ENCODE results near the gene SLC25A10.

SLC25A10 gene

DNA sequence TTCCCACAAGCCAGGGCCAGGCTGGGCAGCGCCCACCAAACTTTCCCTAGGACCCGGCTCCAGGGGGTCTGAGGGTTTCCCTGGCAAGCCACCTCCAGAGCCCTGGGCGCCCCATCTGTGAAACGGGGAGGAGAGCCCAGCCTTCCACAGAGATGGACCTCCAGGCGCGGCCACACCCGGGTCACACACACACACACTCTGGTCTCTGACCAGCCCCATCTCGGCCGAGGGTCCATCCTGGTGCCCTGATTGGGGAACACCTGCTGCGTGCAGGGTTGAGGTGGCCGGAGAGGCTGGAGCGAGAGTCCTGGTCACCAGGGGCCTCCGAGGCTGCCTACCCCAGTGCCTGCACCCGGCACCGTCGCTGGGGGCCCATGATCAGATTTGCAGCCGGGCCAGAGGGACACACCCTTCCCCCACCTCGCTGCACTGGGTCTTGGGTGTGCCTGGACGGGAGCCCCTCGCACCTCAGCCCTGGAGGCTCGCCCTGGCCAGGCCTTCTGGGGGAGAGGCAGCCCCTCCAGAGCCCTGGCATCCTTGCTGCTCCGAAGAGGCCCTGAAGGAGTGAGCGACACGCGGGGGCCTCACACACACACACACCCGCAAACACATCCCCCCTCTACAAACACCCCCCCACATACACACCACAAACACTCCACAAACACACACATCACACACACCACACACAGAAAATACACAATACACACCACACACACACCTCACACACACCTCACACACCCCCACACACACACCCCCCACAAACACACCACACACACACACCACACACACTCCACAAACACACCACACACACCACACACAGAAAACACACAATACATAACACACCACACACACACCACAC lies 29.7 kb downstream of the SLC25A10 start (continued):
- TF ChIP-seq ZNF501 (tag by site-specific recombination; IDR thresholded peaks at IDR 0.05): no peak
- peak; percentile 87 for TF ChIP-seq ZNF335 (tag by site-specific recombination; conservative IDR thresholded peaks at IDR 0.05)
- peak; percentile 59; the same call in 1 of the 2 replicates for TF ChIP-seq ZNF391 (tag by site-specific recombination; IDR thresholded peaks at IDR 0.05; ENCODE audit: borderline replicate concordance, low read depth)
- no peak for TF ChIP-seq ZNF514 (tag by site-specific recombination; IDR thresholded peaks at IDR 0.05)
- TF ChIP-seq ZBTB7A (tag by site-specific recombination; IDR thresholded peaks at IDR 0.05; ENCODE audit: low read depth): peak; percentile 81; the same call in 1 of the 2 replicates
- TF ChIP-seq, protein P1, sequence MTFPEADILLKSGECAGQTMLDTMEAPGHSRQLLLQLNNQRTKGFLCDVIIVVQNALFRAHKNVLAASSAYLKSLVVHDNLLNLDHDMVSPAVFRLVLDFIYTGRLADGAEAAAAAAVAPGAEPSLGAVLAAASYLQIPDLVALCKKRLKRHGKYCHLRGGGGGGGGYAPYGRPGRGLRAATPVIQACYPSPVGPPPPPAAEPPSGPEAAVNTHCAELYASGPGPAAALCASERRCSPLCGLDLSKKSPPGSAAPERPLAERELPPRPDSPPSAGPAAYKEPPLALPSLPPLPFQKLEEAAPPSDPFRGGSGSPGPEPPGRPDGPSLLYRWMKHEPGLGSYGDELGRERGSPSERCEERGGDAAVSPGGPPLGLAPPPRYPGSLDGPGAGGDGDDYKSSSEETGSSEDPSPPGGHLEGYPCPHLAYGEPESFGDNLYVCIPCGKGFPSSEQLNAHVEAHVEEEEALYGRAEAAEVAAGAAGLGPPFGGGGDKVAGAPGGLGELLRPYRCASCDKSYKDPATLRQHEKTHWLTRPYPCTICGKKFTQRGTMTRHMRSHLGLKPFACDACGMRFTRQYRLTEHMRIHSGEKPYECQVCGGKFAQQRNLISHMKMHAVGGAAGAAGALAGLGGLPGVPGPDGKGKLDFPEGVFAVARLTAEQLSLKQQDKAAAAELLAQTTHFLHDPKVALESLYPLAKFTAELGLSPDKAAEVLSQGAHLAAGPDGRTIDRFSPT (tag by site-specific recombination; IDR thresholded peaks at IDR 0.05): no peak
- TF ChIP-seq, protein P2, sequence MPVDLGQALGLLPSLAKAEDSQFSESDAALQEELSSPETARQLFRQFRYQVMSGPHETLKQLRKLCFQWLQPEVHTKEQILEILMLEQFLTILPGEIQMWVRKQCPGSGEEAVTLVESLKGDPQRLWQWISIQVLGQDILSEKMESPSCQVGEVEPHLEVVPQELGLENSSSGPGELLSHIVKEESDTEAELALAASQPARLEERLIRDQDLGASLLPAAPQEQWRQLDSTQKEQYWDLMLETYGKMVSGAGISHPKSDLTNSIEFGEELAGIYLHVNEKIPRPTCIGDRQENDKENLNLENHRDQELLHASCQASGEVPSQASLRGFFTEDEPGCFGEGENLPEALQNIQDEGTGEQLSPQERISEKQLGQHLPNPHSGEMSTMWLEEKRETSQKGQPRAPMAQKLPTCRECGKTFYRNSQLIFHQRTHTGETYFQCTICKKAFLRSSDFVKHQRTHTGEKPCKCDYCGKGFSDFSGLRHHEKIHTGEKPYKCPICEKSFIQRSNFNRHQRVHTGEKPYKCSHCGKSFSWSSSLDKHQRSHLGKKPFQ (tag by site-specific recombination; IDR thresholded peaks at IDR 0.05): peak; percentile 96
- peak; percentile 25; the same call in 1 of the 2 replicates for TF ChIP-seq BCL11A (tag by site-specific recombination; IDR thresholded peaks at IDR 0.05; ENCODE audit: low read depth)
- no peak for TF ChIP-seq ZNF112 (tag by site-specific recombination; IDR thresholded peaks at IDR 0.05)
- peak; percentile 41; the same call in 1 of the 2 replicates for TF ChIP-seq KLF1 (tag by site-specific recombination; IDR thresholded peaks at IDR 0.05)
- TF ChIP-seq ZFP37 (tag by site-specific recombination; IDR thresholded peaks at IDR 0.05): no peak
- no peak for TF ChIP-seq ZSCAN23 (tag by site-specific recombination; IDR thresholded peaks at IDR 0.05)
- 0 out of 2 replicates have a peak, but pooled peaks have one; percentile 32 for TF ChIP-seq GLIS2 (tag by site-specific recombination; IDR thresholded peaks at IDR 0.05)
- no peak for TF ChIP-seq ZIC2 (tag by site-specific recombination; IDR thresholded peaks at IDR 0.05)
- TF ChIP-seq MEIS1 (CRISPR knock-in tag; IDR thresholded peaks at IDR 0.05; ENCODE audit: borderline replicate concordance): no peak
- TF ChIP-seq ZNF221 (tag by site-specific recombination; IDR thresholded peaks at IDR 0.05; ENCODE audit: borderline replicate concordance): no peak
- no peak for TF ChIP-seq GFI1B (tag by site-specific recombination; IDR thresholded peaks at IDR 0.05)
- TF ChIP-seq ZBTB8A (tag by site-specific recombination; IDR thresholded peaks at IDR 0.05): peak; percentile 52
- TF ChIP-seq, protein P3, sequence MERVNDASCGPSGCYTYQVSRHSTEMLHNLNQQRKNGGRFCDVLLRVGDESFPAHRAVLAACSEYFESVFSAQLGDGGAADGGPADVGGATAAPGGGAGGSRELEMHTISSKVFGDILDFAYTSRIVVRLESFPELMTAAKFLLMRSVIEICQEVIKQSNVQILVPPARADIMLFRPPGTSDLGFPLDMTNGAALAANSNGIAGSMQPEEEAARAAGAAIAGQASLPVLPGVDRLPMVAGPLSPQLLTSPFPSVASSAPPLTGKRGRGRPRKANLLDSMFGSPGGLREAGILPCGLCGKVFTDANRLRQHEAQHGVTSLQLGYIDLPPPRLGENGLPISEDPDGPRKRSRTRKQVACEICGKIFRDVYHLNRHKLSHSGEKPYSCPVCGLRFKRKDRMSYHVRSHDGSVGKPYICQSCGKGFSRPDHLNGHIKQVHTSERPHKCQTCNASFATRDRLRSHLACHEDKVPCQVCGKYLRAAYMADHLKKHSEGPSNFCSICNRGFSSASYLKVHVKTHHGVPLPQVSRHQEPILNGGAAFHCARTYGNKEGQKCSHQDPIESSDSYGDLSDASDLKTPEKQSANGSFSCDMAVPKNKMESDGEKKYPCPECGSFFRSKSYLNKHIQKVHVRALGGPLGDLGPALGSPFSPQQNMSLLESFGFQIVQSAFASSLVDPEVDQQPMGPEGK (tag by site-specific recombination; IDR thresholded peaks at IDR 0.05): peak; percentile 74; the same call in 1 of the 2 replicates
- no peak for TF ChIP-seq TCF7L2 (IDR thresholded peaks at IDR 0.05; ENCODE audit: borderline replicate concordance, low read depth, low read length)
- TF ChIP-seq ZNF223 (tag by site-specific recombination; IDR thresholded peaks at IDR 0.05): no peak
- TF ChIP-seq, protein P4, sequence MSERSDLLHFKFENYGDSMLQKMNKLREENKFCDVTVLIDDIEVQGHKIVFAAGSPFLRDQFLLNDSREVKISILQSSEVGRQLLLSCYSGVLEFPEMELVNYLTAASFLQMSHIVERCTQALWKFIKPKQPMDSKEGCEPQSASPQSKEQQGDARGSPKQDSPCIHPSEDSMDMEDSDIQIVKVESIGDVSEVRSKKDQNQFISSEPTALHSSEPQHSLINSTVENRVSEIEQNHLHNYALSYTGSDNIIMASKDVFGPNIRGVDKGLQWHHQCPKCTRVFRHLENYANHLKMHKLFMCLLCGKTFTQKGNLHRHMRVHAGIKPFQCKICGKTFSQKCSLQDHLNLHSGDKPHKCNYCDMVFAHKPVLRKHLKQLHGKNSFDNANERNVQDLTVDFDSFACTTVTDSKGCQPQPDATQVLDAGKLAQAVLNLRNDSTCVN (tag by site-specific recombination; optimal IDR thresholded peaks at IDR 0.05): no peak
- TF ChIP-seq, protein P5, sequence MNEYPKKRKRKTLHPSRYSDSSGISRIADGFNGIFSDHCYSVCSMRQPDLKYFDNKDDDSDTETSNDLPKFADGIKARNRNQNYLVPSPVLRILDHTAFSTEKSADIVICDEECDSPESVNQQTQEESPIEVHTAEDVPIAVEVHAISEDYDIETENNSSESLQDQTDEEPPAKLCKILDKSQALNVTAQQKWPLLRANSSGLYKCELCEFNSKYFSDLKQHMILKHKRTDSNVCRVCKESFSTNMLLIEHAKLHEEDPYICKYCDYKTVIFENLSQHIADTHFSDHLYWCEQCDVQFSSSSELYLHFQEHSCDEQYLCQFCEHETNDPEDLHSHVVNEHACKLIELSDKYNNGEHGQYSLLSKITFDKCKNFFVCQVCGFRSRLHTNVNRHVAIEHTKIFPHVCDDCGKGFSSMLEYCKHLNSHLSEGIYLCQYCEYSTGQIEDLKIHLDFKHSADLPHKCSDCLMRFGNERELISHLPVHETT (tag by site-specific recombination; IDR thresholded peaks at IDR 0.05): peak; percentile 38; the same call in 1 of the 2 replicates
- 0 out of 2 replicates have a peak, but pooled peaks have one; percentile 7 for TF ChIP-seq GLIS1 (tag by site-specific recombination; IDR thresholded peaks at IDR 0.05)
